Memory B cell (primary cell): ENCODE results near the gene MLLT6.
A peak's percentile ranks its signal among the peaks of the same experiment; 100 is the strongest.

Experiments
- ATAC-seq: fragments of 150-1000 bp; cut with Tn5 transposase; 2 replicates; pipeline ENCODE4 v1.10.0; 2021; ENCODE audit warnings: low read depth, mild to moderate bottlenecking, moderate library complexity
- DNase-seq, 2 donors: peaks; one replicate each; pipeline ENCODE4 v3.0.0; 2022; ENCODE audit warnings: low spot score in 2 of 2
- H3K27ac Mint-ChIP-seq: one replicate; pipeline ENCODE4 v1.8.0; 2022; ENCODE audit warnings: mild to moderate bottlenecking, moderate library complexity, mixed read lengths
- H3K27me3 Mint-ChIP-seq: one replicate; pipeline ENCODE4 v1.8.0; 2022; ENCODE audit warnings: mixed read lengths
- H3K36me3 Mint-ChIP-seq: one replicate; pipeline ENCODE4 v1.8.0; 2022; ENCODE audit warnings: mild to moderate bottlenecking, mixed read lengths
- H3K4me1 Mint-ChIP-seq: one replicate; pipeline ENCODE4 v1.8.0; 2022; ENCODE audit warnings: mixed read lengths
- H3K4me3 Mint-ChIP-seq: one replicate; pipeline ENCODE4 v1.8.0; 2022; ENCODE audit warnings: mild to moderate bottlenecking, moderate library complexity, mixed read lengths
- H3K9me3 Mint-ChIP-seq: one replicate; pipeline ENCODE4 v1.8.0; 2022; ENCODE audit warnings: mixed read lengths

The MLLT6 gene

GRCh38 chr17:38704606-38705522 lies at the start of gene MLLT6:
Gene MLLT6, plus strand, starts transcription at chr17:38705273. Its CDS starts 360 bp downstream, at chr17:38705633.
- peak within 1 kb of the TSS; percentile 97 for H3K27ac Mint-ChIP-seq
- peak within 1 kb of the TSS; percentile 94 for H3K4me3 Mint-ChIP-seq
- peaks cover 8% of the 10 kb centered on the region for H3K36me3 Mint-ChIP-seq
- peaks cover 38% of the 10 kb centered on the region for H3K4me1 Mint-ChIP-seq
- DNase-seq = peak; percentile 72 to 80
- ATAC-seq = peak; percentile 47
- H3K27me3 Mint-ChIP-seq = no peaks in the 10 kb centered on the region
- no peaks in the 10 kb centered on the region for H3K9me3 Mint-ChIP-seq

DNA sequence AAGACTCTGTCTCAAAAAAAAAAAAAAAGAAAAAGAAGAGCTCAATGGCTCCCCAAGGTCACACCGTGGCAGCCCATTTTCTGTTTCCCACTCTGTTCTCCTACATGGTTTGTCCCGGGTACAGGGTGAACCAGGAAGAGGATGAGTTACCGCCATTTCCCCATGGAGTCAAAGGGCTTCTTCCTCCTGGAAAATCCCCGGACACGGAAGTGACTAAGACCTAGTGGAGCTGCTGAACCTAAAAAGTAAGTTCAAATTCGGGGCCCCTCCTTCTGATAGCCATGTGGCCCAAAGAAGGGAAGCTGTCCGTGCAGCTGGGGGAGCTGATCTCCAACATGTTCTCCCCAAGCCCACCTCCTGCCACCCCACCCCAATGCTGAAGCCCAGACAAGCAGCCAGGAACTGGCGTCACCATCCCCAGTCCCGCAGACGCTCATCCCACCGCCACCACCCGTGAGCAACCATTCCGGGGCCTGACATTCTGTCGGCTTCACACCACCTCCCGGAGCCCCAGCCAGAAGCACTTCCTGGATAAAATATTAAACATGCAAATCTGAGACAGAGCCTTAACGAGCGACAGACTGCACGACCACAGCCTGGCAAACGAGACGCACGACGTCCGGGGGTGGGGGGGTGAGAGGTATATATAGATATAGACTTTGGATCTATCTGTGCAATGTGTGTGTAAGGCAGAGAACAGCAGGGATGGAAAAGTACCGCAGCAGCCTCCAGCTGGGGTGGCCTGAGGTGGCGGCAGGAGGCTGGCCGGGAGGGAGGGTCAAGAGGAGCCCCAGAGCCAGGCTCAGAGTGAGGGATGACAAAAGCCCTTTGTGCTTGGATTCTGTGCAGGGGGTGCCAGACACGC lies 47.9 kb upstream of the MLLT6 start:
- Mint-ChIP-seq H3K27me3 (peaks cover 35% of the 10 kb centered on the region), H3K9me3 (no peaks in the 10 kb centered on the region), H3K4me3 (no peak overlapping the region), H3K36me3 (no peaks in the 10 kb centered on the region), H3K27ac (no peak overlapping the region), H3K4me1 (peaks cover 5% of the 10 kb centered on the region)
- no peak for DNase-seq
- ATAC-seq = no peak

- Mint-ChIP-seq H3K27ac (no peak overlapping the region), H3K4me3 (no peak overlapping the region)
- ATAC-seq = no peak
Observed at GRCh38 chr17:38657824-38658740, 47.0 kb upstream of the MLLT6 start.

DNA sequence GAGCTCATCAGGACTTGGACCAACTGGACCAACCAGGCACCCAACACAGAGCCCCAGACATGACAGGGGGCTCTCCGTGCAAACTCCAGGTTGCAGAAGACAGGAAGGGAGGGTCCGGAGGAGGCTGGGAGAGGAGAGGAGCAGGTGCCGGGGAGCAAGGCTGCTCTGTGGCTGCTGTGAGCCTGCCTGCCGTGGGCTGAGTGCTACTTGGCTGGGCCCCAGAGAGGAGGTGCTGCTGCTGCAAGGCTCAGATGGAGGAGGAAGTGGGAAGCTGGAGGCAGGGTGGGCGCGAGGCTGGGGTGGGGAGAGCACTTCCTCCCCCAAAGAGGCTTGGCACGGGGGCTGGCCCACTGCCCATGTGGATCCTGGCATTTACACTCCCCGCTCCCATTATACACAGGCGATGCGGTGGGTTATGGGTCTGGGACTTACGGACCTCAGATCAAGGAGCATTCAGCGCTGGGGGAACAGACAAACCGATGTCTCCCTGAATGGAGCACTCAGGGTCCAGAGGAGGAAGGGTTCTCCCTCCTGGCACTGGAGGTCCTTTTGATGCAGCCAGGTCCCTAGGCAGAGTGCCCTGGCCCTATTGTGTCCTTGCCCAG lies 46.2 kb upstream of the MLLT6 start:
- Mint-ChIP-seq H3K9me3 (no peaks in the 10 kb centered on the region), H3K27me3 (peaks cover 36% of the 10 kb centered on the region), H3K27ac (no peak overlapping the region), H3K4me3 (no peak overlapping the region), H3K36me3 (no peaks in the 10 kb centered on the region), H3K4me1 (peaks cover 5% of the 10 kb centered on the region)
- ATAC-seq (no peak), DNase-seq (no peak)

More at GRCh38 chr17:38657824-38658740, 47.0 kb upstream of the MLLT6 start:
- no peaks in the 10 kb centered on the region for H3K9me3 Mint-ChIP-seq
- H3K4me1 Mint-ChIP-seq = peaks cover 5% of the 10 kb centered on the region
- no peak for DNase-seq
- H3K36me3 Mint-ChIP-seq = no peaks in the 10 kb centered on the region
- peaks cover 38% of the 10 kb centered on the region for H3K27me3 Mint-ChIP-seq

DNA sequence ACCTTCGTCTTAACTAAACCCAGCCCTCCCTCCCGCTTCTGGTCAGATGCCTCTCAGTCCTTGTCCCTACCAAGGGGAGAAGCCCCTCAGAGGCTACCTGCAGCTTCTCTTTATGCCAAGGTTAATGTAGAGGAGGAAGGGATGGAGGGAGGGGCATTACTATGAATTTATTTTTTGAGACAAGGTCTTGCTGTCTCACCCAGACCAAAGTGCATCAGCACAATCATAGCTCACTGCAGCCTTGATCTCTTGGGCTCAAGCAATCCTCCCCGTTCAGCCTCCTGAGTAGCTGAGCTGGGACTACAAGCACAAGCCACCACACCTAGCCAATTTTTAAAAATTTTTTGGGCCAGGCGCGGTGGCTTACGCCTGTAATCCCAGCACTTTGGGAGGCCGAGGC lies 45.7 kb upstream of the MLLT6 start:
- H3K27ac Mint-ChIP-seq = no peak overlapping the region
- H3K36me3 Mint-ChIP-seq = peaks cover 3% of the 10 kb centered on the region
- H3K4me1 Mint-ChIP-seq = peaks cover 5% of the 10 kb centered on the region
- peaks cover 42% of the 10 kb centered on the region for H3K27me3 Mint-ChIP-seq
- DNase-seq (no peak), ATAC-seq (no peak)
- H3K9me3 Mint-ChIP-seq = no peaks in the 10 kb centered on the region
- H3K4me3 Mint-ChIP-seq = no peak overlapping the region

- Mint-ChIP-seq H3K4me1 (peaks cover 2% of the 10 kb centered on the region), H3K9me3 (no peaks in the 10 kb centered on the region), H3K36me3 (peaks cover 3% of the 10 kb centered on the region), H3K27ac (no peak overlapping the region), H3K4me3 (no peak overlapping the region), H3K27me3 (peaks cover 39% of the 10 kb centered on the region)
- no peak for DNase-seq
- no peak for ATAC-seq
Observed at GRCh38 chr17:38660097-38661025, 44.7 kb upstream of the MLLT6 start.

DNA sequence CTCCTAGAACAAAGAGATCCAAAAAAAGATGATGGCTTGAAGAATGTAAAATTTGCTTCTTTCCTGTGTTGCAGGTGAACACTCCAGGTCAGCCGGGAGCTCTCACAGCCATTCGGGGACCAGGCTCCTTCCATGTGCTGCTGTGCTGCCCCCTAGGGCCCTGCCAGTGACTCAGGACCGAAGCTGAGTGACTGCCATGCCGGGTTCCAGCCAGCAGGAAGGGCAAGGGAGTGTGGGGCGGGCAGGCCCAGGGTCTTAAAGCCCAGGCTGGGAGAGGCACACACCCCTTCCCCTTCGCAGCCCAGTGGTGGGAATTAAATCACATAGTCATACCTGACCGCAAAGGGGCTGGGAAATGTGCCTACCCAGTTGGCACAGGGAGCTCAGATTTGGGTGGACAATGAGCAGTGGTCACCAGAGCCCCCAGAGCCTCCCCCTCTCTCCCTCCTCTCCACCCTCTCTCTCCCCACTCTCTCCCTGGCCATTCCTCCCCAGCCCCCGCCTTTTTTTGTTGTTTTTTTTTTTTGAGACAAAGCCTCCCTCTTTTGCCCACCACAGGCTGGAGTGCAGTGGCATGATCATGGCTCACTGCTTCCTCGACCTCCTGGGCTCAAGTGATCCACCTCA lies 41.8 kb upstream of the MLLT6 start:
- peaks cover 33% of the 10 kb centered on the region for H3K27me3 Mint-ChIP-seq
- ATAC-seq (peak; percentile 61), DNase-seq (no peak)
- no peak overlapping the region for H3K4me3 Mint-ChIP-seq
- H3K36me3 Mint-ChIP-seq = peaks cover 3% of the 10 kb centered on the region
- H3K27ac Mint-ChIP-seq = no peak overlapping the region
- H3K4me1 Mint-ChIP-seq = peaks cover 4% of the 10 kb centered on the region
- no peaks in the 10 kb centered on the region for H3K9me3 Mint-ChIP-seq

DNA sequence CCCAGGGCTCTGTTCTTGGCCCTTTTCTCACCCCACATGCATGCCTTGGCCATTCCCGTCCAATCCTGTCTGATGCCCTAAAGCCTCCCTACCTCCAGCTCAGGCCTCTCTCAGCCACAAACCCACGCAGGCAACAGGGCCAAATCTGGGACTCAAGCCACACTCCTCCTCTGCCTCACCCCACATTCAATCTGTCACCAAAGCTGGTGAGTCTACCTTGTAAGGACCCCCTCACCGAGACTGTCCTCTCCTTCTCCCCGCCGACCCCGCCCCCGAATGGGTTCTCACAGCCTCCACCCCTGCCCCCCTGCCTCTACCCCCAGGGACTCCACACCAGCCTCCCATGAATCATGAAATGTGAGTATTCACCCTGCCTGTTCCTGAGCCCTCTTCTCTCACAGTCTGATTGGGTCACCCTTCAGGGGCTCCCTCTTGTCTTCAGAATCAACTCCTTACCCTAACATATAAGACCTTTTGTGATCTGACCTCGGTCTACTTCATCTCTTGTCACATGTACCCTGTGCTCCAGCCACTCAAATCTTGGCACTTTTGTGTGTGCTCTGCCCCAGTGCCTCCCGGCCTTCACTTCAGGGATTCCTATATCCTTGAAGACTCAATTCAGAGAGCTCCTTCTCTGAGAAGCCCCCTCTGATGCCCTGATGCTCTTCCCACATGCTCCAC lies 41.0 kb upstream of the MLLT6 start:
- ATAC-seq = no peak
- peaks cover 33% of the 10 kb centered on the region for H3K27me3 Mint-ChIP-seq
- H3K4me1 Mint-ChIP-seq = peaks cover 4% of the 10 kb centered on the region
- DNase-seq = no peak
- H3K4me3 Mint-ChIP-seq = no peak overlapping the region
- no peaks in the 10 kb centered on the region for H3K9me3 Mint-ChIP-seq
- H3K36me3 Mint-ChIP-seq = peaks cover 3% of the 10 kb centered on the region
- no peak overlapping the region for H3K27ac Mint-ChIP-seq

DNA sequence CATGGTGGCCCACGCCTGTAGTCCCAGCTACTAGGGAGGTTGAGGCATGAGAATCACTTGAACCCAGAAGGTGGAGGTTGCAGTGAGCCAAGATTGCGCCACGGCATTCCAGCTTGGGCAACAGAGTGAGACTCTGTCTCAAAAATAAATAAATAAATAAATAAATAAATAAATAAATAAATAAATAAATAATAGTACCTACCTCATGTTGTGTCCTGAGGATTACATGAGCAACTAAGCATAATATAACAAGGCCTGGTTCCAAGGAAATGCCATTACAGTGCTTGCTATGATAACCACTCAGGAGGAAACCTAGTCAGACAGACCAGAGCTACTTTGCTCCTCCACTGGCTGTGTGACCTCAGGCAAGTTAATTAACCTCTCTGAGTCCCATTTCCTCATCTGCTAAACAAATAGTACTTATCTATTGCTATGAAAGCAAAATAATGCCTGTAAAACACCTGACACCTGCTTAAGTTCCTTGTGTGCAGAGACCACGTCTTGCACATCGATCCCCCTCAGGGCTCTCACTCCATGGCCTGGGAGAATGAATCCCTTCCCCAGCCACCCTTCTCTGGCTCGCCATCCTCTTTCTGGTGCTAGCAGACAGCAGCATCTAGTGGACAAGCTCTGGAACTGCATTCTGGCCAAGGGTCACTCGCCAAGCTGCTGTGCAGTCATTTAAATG lies 37.8 kb upstream of the MLLT6 start:
- Mint-ChIP-seq H3K4me1 (peaks cover 8% of the 10 kb centered on the region), H3K27ac (no peak overlapping the region), H3K27me3 (peaks cover 42% of the 10 kb centered on the region), H3K4me3 (no peak overlapping the region), H3K36me3 (peaks cover 3% of the 10 kb centered on the region), H3K9me3 (no peaks in the 10 kb centered on the region)
- DNase-seq (peak; percentile 61 to 62), ATAC-seq (peak; percentile 63)

DNA sequence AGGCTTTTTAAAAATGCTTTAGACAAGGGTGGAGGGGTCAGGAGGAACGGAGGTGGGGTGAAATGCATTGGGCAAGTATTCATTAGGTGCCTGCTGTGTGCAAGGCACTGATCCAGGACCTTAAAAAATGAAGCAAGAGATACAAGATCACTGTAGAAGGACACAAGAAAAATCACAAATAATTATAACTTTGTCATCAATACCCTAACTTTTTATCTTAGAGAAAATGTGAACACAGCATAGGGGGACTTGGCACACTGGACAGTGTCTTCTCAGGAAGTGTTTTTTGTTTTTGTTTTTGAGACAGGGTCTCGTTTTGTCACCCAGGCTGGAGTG lies 37.3 kb upstream of the MLLT6 start:
- peaks cover 3% of the 10 kb centered on the region for H3K36me3 Mint-ChIP-seq
- peaks cover 8% of the 10 kb centered on the region for H3K4me1 Mint-ChIP-seq
- no peak overlapping the region for H3K4me3 Mint-ChIP-seq
- H3K9me3 Mint-ChIP-seq = no peaks in the 10 kb centered on the region
- H3K27me3 Mint-ChIP-seq = peaks cover 41% of the 10 kb centered on the region
- ATAC-seq (no peak), DNase-seq (no peak)
- H3K27ac Mint-ChIP-seq = no peak overlapping the region

GRCh38 chr17:38669520-38669919 lies 35.6 kb upstream of the MLLT6 start:
- DNase-seq = no peak
- H3K27me3 Mint-ChIP-seq = peaks cover 33% of the 10 kb centered on the region

More at GRCh38 chr17:38669520-38669919, 35.6 kb upstream of the MLLT6 start:
- no peak for ATAC-seq
- Mint-ChIP-seq H3K4me3 (no peak overlapping the region), H3K27ac (no peak overlapping the region), H3K4me1 (peaks cover 8% of the 10 kb centered on the region), H3K9me3 (no peaks in the 10 kb centered on the region), H3K36me3 (no peaks in the 10 kb centered on the region)
